Measurements from ENCODE around the gene TGIF1. TPM values are rescaled to one million over a fixed set of nuclear protein-coding genes. Genes with fewer than 3 reads are reported as not detected.
A peak's percentile ranks its signal among the peaks of the same experiment; 100 is the strongest.
"Not testable (repeated sequence)": the region's sequence is repeated elsewhere in the genome, so short reads cannot be mapped to it uniquely, and the experiment has no call there.

Gene TGIF1
- total and polyA plus RNA-seq, 2 experiments from 2014 or later = 41.2 to 62.7 TPM

GRCh38 chr18:3471141-3471648, 21.2 kb downstream of the TGIF1 start:
- Histone ChIP-seq H3K4me3 (no peak overlapping the region), H3K27ac (no peak overlapping the region), H3K36me3 (no peaks in the 10 kb centered on the region), H3K9me3 (ENCODE audit: low read depth) (no peaks in the 10 kb centered on the region), H3K4me1 (ENCODE audit: low read depth) (peaks cover under 1% of the 10 kb centered on the region), H3K27me3 (no peaks in the 10 kb centered on the region)
- DNase-seq (ENCODE audit: low read depth in 1 of 2, low spot score in 1 of 2) = no peak
- no peak for TF ChIP-seq CTCF (IDR thresholded peaks at IDR 0.05; ENCODE audit: low read depth, low read length)

- not testable (repeated sequence) for H3K36me3 ChIP-seq; DNase-seq (ENCODE audit: low read depth in 1 of 2, low spot score in 1 of 2); H3K9me3 ChIP-seq (ENCODE audit: low read depth); H3K27me3 ChIP-seq; H3K4me1 ChIP-seq (ENCODE audit: low read depth); H3K4me3 ChIP-seq; H3K27ac ChIP-seq
Observed at GRCh38 chr18:3472121-3472520, 22.1 kb downstream of the TGIF1 start.

- H3K4me3 ChIP-seq = no peak overlapping the region
- H3K27ac ChIP-seq = no peak overlapping the region
- H3K9me3 ChIP-seq (ENCODE audit: low read depth) = no peaks in the 10 kb centered on the region
- no peaks in the 10 kb centered on the region for H3K27me3 ChIP-seq
- H3K4me1 ChIP-seq (ENCODE audit: low read depth) = no peaks in the 10 kb centered on the region
- no peak for DNase-seq (ENCODE audit: low read depth in 1 of 2, low spot score in 1 of 2)
- no peaks in the 10 kb centered on the region for H3K36me3 ChIP-seq
- TF ChIP-seq CTCF (IDR thresholded peaks at IDR 0.05; ENCODE audit: low read depth, low read length) = no peak
Observed at GRCh38 chr18:3472681-3473544, 22.9 kb downstream of the TGIF1 start.

- Histone ChIP-seq H3K27ac (no peak overlapping the region), H3K27me3 (no peaks in the 10 kb centered on the region), H3K4me1 (ENCODE audit: low read depth) (no peaks in the 10 kb centered on the region), H3K36me3 (no peaks in the 10 kb centered on the region), H3K4me3 (no peak overlapping the region), H3K9me3 (ENCODE audit: low read depth) (no peaks in the 10 kb centered on the region)
- DNase-seq (ENCODE audit: low read depth in 1 of 2, low spot score in 1 of 2) = peak in 1 of 2 donors; percentile 86
- no peak for TF ChIP-seq CTCF (IDR thresholded peaks at IDR 0.05; ENCODE audit: low read depth, low read length)
Observed at GRCh38 chr18:3478262-3478978, 28.4 kb downstream of the TGIF1 start.

- no peak for TF ChIP-seq CTCF (IDR thresholded peaks at IDR 0.05; ENCODE audit: low read depth, low read length)
- Histone ChIP-seq H3K4me1 (ENCODE audit: low read depth) (no peaks in the 10 kb centered on the region), H3K27ac (no peak overlapping the region), H3K9me3 (ENCODE audit: low read depth) (no peaks in the 10 kb centered on the region), H3K36me3 (no peaks in the 10 kb centered on the region), H3K27me3 (no peaks in the 10 kb centered on the region), H3K4me3 (no peak overlapping the region)
- no peak for DNase-seq (ENCODE audit: low read depth in 1 of 2, low spot score in 1 of 2)
Observed at GRCh38 chr18:3479978-3480509, 30.1 kb downstream of the TGIF1 start.

Data from cardiac muscle cell (in vitro differentiated cells and primary cell).